Activated CD8-positive, alpha-beta memory T cell treated with anti-CD3 and anti-CD28 coated beads for 4 hours (primary cell): ENCODE data around the gene INF2.

Experiments used
- DNase-seq, 2 donors: peaks; one replicate each; pipeline ENCODE4 v3.0.0-alpha.2; 2020; ENCODE audit warnings: low read depth in 2 of 2

INF2 gene

DNA sequence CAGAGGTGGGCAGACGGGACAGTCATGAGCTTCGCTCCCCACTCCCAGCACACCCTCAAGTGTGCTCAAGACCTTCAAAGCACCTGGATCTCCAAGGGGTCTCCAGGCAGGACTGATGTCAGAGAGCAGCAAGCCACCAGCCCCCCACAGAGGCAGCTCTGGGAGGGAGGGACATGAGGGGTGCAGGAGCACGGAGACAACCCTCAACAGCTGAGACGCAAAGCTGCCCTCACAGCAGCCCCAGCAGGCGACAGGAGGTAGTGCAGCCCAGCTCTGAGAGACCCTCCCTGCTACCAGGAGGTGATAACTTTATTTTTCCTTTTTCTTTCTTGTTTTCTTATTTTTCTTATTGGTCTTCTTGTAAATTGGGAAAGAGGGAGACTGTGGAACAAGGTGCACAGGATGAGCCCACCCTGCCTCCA lies 81.4 kb downstream of the INF2 start:
- no peak for DNase-seq

DNA sequence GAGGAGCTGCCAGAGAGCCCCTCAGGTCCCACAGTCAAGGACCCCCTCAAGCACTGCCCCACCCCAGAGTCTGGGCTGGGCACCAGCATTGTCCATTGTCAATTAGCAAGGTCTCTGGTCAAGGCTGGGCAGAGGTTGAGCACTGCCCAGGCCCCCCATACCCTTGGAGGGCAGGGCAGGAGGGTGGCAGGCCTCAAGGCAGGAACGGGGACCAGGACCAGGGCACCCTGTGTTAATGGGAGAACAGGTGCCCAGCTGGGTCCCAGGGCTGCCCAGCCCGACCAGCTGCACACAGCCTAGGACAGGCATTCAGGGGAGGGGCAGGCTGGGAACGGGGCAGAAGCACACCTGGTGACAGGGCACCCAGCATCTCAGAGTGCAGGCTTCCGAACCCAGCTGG lies 82.0 kb downstream of the INF2 start:
- no peak for DNase-seq
